B cell (primary cell): ENCODE measurements around the gene CDH13. TPM values are rescaled to one million over a fixed set of nuclear protein-coding genes. Genes with fewer than 3 reads are reported as not detected.

ENCODE experiments used
- ATAC-seq: fragments of 200-7000 bp; cut with Tn5 transposase; one replicate; pipeline ENCODE4 v1.10.0; 2021; ENCODE audit warnings: low read depth, mild to moderate bottlenecking, moderate number of reproducible peaks, moderate library complexity
- CTCF ChIA-PET: fragments of 350-600 bp; sonication (Branson Sonifier 250); formaldehyde crosslinking; loops from one replicate; lab custom pipeline; 2021; ENCODE audit warnings: antibody characterized with exemption, inconsistent platforms; lab: Charles Lee
- POLR2A ChIA-PET: fragments of 350-600 bp; sonication (Branson Sonifier 250); formaldehyde crosslinking; loops from one replicate; lab custom pipeline; 2021; ENCODE audit warnings: antibody characterized with exemption; lab: Charles Lee
- DNase-seq: peaks from one replicate; pipeline ENCODE4 v3.0.0; 2013
- H2AFZ ChIP-seq: 2 replicates; pipeline ENCODE4 v1.6.1; 2012; ENCODE audit warnings: mild to moderate bottlenecking, low read depth, low read length; ENCODE audit not compliant: insufficient read depth, poor library complexity, severe bottlenecking
- H3K27ac ChIP-seq, 2 donors: 1 replicate in 1 of 2; 2 replicates in 1 of 2; pipeline ENCODE4 v1.5.1; 2012 to 2013; ENCODE audit warnings: low read length in 2 of 2, mild to moderate bottlenecking in 2 of 2, moderate library complexity in 1 of 2
- H3K27me3 ChIP-seq, 4 experiments: fragments of 200-600 bp in 1 of 4; sonication (generic) in 1 of 4; replicated peaks in 1 of 4; 1 replicate in 2 of 4; 2 replicates in 2 of 4; pipeline versions ENCODE4 v1.6.1 to v1.7.0; 2013 to 2016; ENCODE audit warnings: low read length in 3 of 4, mild to moderate bottlenecking in 2 of 4, mixed read lengths in 1 of 4, moderate library complexity in 1 of 4; ENCODE audit not compliant: insufficient read depth in 4 of 4, control insufficient read depth in 3 of 4; ENCODE audit errors: control extremely low read depth in 1 of 4
- H3K36me3 ChIP-seq, 2 experiments: replicated peaks in 1 of 2; 1 replicate in 1 of 2; 2 replicates in 1 of 2; pipeline versions ENCODE4 v1.6.1 to v1.7.1; 2013; ENCODE audit warnings: low read length in 1 of 2; ENCODE audit not compliant: insufficient read depth in 2 of 2, control insufficient read depth in 1 of 2; ENCODE audit errors: control extremely low read depth in 1 of 2, extremely low read depth in 1 of 2
- H3K4me1 ChIP-seq, 2 donors: fragments of 200-600 bp in 1 of 2; sonication (generic) in 1 of 2; 1 replicate in 1 of 2; 2 replicates in 1 of 2; pipeline versions ENCODE4 v1.5.1 to v1.6.1; 2013 to 2017; ENCODE audit warnings: low read length in 2 of 2; ENCODE audit not compliant: control insufficient read depth in 2 of 2, insufficient read depth in 2 of 2
- H3K4me2 ChIP-seq: replicated peaks from 2 replicates; pipeline ENCODE3; 2012; ENCODE audit warnings: mild to moderate bottlenecking, low read depth, low read length; ENCODE audit not compliant: poor library complexity, severe bottlenecking
- H3K4me3 ChIP-seq, 5 experiments: fragments of 200-600 bp in 1 of 5; sonication (generic) in 1 of 5; 1 replicate in 3 of 5; 2 replicates in 2 of 5; pipeline versions ENCODE4 v1.5.1 to v1.7.0; 2011 to 2016; ENCODE audit warnings: low read length in 4 of 5, mild to moderate bottlenecking in 4 of 5, low read depth in 2 of 5, control low read depth in 1 of 5, moderate library complexity in 1 of 5; ENCODE audit not compliant: insufficient read depth in 1 of 5; ENCODE audit errors: control extremely low read depth in 1 of 5, extremely low read depth in 1 of 5
- H3K79me2 ChIP-seq: fragments of 200-600 bp; sonication (generic); one replicate; pipeline ENCODE4 v1.6.0; 2016; ENCODE audit warnings: low read length; ENCODE audit not compliant: control insufficient read depth, insufficient read depth
- H3K9ac ChIP-seq: fragments of 200-600 bp; sonication (generic); 2 replicates; pipeline ENCODE4 v1.6.1; 2017; ENCODE audit warnings: mild to moderate bottlenecking, low read length, moderate library complexity
- H3K9me3 ChIP-seq, 3 donors: one replicate each; pipeline versions ENCODE4 v1.6.1 to v1.7.1; 2013; ENCODE audit warnings: low read length in 2 of 3; ENCODE audit not compliant: control insufficient read depth in 2 of 3, insufficient read depth in 1 of 3; ENCODE audit errors: control extremely low read depth in 1 of 3
- H4K20me1 ChIP-seq: 2 replicates; pipeline ENCODE4 v1.6.0; 2012; ENCODE audit warnings: mild to moderate bottlenecking, low read length; ENCODE audit not compliant: insufficient read depth, control insufficient read depth, poor library complexity, severe bottlenecking
- H3K27ac Mint-ChIP-seq: one replicate; pipeline ENCODE4 v1.8.0; 2021; ENCODE audit warnings: mixed read lengths
- H3K27me3 Mint-ChIP-seq: one replicate; pipeline ENCODE4 v1.8.0; 2021; ENCODE audit warnings: mixed read lengths
- H3K4me1 Mint-ChIP-seq: one replicate; pipeline ENCODE4 v1.8.0; 2021; ENCODE audit warnings: mixed read lengths
- H3K4me3 Mint-ChIP-seq: one replicate; pipeline ENCODE4 v1.8.0; 2021; ENCODE audit warnings: mixed read lengths
- H3K9me3 Mint-ChIP-seq: one replicate; pipeline ENCODE4 v1.8.0; 2022; ENCODE audit warnings: mixed read lengths; ENCODE audit not compliant: insufficient read depth
- EZH2 ChIP-seq: IDR thresholded peaks from 2 replicates; pipeline ENCODE4 v1.6.1; 2012; ENCODE audit warnings: borderline replicate concordance, low read depth, mild to moderate bottlenecking, moderate library complexity, low read length; ENCODE audit not compliant: insufficient read depth, poor library complexity, severe bottlenecking
- WGBS: methylation state at CpG from one replicate; pipeline ENCODE4 v1.1.5; 2013; ENCODE audit warnings: missing lambda C conversion rate; ENCODE audit not compliant: insufficient coverage; 5-methylcytosine and 5-hydroxymethylcytosine counted together
- intact Hi-C: fragments of 100-400 bp; cut with micrococcal nuclease; formaldehyde crosslinking; loops from one replicate; pipeline ENCODE4 v1.10.0; 2022
- polyA plus RNA-seq: library from polyadenylated mRNA; depleted of rRNA; stranded (reverse); fragments of >200 nt; gene quantifications from 2 replicates; pipeline ENCODE4 v1.2.3, GENCODE V29; 2012
- total RNA-seq, 2 donors: library from RNA; stranded (reverse); fragments of 120-200 nt in 1 of 2; gene quantifications; 1 replicate in 1 of 2; 2 replicates in 1 of 2; pipeline versions ENCODE4 v1.2.3 to v1.2.4, GENCODE V29; 2013 to 2022
- TF ChIP-seq, protein P1 (sequence below): fragments of 200-600 bp; IDR thresholded peaks from one replicate; pipeline ENCODE4 v1.8.0; 2022; ENCODE audit warnings: antibody characterized with exemption, mild to moderate bottlenecking

CDH13 gene
- total and polyA plus RNA-seq, 2 donors (not counting 1 experiment from before 2014, with no cell fraction given) = not detected

GRCh38 chr16:82793528-82794245 is 166.9 kb downstream of the CDH13 start:
- ChIA-PET POLR2A (no interaction called here), CTCF (interaction anchor here (0.7 kb wide), 1 partner anchor 28 kb away, joined by 3 read pairs; no protein-coding TSS in a partner anchor)
- ATAC-seq = no peak
- H3K9me3 ChIP-seq = peaks cover 0 to 2% (median 0%) of the 10 kb centered on the region in 3 donors
- no CpG with 5 or more reads among the region's 10 CpGs for WGBS
- H3K79me2 ChIP-seq = no peaks in the 10 kb centered on the region
- no peak overlapping the region for H3K4me2 ChIP-seq
- H3K27me3 Mint-ChIP-seq = no peaks in the 10 kb centered on the region
- no peak overlapping the region for H3K27ac Mint-ChIP-seq
- H3K4me3 Mint-ChIP-seq = no peak overlapping the region
- H3K9me3 Mint-ChIP-seq = no peaks in the 10 kb centered on the region
- H3K27me3 ChIP-seq = no peaks in the 10 kb centered on the region
- H3K4me1 ChIP-seq = no peaks in the 10 kb centered on the region
- no peak overlapping the region for H3K4me3 ChIP-seq
- intact Hi-C loops = no loop called here
- no peak overlapping the region for H3K27ac ChIP-seq
- TF ChIP-seq, protein P1, sequence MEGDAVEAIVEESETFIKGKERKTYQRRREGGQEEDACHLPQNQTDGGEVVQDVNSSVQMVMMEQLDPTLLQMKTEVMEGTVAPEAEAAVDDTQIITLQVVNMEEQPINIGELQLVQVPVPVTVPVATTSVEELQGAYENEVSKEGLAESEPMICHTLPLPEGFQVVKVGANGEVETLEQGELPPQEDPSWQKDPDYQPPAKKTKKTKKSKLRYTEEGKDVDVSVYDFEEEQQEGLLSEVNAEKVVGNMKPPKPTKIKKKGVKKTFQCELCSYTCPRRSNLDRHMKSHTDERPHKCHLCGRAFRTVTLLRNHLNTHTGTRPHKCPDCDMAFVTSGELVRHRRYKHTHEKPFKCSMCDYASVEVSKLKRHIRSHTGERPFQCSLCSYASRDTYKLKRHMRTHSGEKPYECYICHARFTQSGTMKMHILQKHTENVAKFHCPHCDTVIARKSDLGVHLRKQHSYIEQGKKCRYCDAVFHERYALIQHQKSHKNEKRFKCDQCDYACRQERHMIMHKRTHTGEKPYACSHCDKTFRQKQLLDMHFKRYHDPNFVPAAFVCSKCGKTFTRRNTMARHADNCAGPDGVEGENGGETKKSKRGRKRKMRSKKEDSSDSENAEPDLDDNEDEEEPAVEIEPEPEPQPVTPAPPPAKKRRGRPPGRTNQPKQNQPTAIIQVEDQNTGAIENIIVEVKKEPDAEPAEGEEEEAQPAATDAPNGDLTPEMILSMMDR = no peak
- TF ChIP-seq EZH2 = no peak
- DNase-seq = no peak
- no peak overlapping the region for H3K9ac ChIP-seq
- no peaks in the 10 kb centered on the region for H4K20me1 ChIP-seq
- H3K36me3 ChIP-seq = no peaks in the 10 kb centered on the region
- H3K4me1 Mint-ChIP-seq = no peaks in the 10 kb centered on the region
- H2AFZ ChIP-seq = no peak overlapping the region

GRCh38 chr16:82796047-82796446 is 169.3 kb downstream of the CDH13 start:
- POLR2A ChIA-PET = no interaction called here
- Histone ChIP-seq H3K27me3 (no peaks in the 10 kb centered on the region), H3K79me2 (no peaks in the 10 kb centered on the region), H3K27ac (no peak overlapping the region), H4K20me1 (no peaks in the 10 kb centered on the region), H3K9ac (no peak overlapping the region), H3K9me3 (peaks cover 0 to 2% (median 0%) of the 10 kb centered on the region in 3 donors), H3K4me3 (no peak overlapping the region), H3K4me1 (no peaks in the 10 kb centered on the region), H3K36me3 (no peaks in the 10 kb centered on the region), H2AFZ (no peak overlapping the region), H3K4me2 (no peak overlapping the region)
- CTCF ChIA-PET = interaction anchor here (0.8 to 2.0 kb wide), 6 partner anchors 9 to 566 kb away, joined by 3 to 10 read pairs (median 6); no protein-coding TSS in a partner anchor
- Mint-ChIP-seq H3K4me3 (no peak overlapping the region), H3K9me3 (no peaks in the 10 kb centered on the region), H3K27ac (no peak overlapping the region), H3K27me3 (no peaks in the 10 kb centered on the region), H3K4me1 (no peaks in the 10 kb centered on the region)
- WGBS = 100% methylated on average over 1 of the region's 3 CpGs
- no peak for ATAC-seq
- intact Hi-C loops = no loop called here
- DNase-seq = peak; percentile 53
- TF ChIP-seq, protein P1 = peak; percentile 27
- no peak for TF ChIP-seq EZH2
